Stomach (tissue), 4 donors: ENCODE data around the gene C1D.

ENCODE experiments used
- CTCF ChIP-seq, 7 experiments: fragments of 450-650 bp in 4 of 7; fragments of 200-600 bp in 3 of 7; sonication (generic) in 3 of 7; IDR thresholded peaks; one replicate each; pipeline ENCODE4 v1.5.1; 2016 to 2019; ENCODE audit warnings: antibody characterized with exemption in 7 of 7, control low read depth in 2 of 7, mild to moderate bottlenecking in 1 of 7
- POLR2A ChIP-seq, 4 donors: fragments of 450-650 bp; IDR thresholded peaks; one replicate each; pipeline ENCODE4 v1.6.1; 2016; ENCODE audit warnings: antibody characterized with exemption in 4 of 4, control low read depth in 2 of 4, mild to moderate bottlenecking in 1 of 4, moderate library complexity in 1 of 4

GRCh38 chr2:68083346-68083745 lies 20.5 kb upstream of the C1D start:
- TF ChIP-seq POLR2A (IDR thresholded peaks at IDR 0.05) = no peak
- TF ChIP-seq CTCF (IDR thresholded peaks at IDR 0.05) = no peak
